TTC549 (cell line): Measurements from ENCODE around the gene ADAMTS13.
"Not testable (repeated sequence)": the region's sequence is repeated elsewhere in the genome, so short reads cannot be mapped to it uniquely, and the experiment has no call there.

Source experiments
- FAIRE-seq: peaks from 2 replicates; lab custom pipeline; 2012; peaks lifted over from hg19 to GRCh38; lab: Jason Lieb, UNC

Gene ADAMTS13

DNA sequence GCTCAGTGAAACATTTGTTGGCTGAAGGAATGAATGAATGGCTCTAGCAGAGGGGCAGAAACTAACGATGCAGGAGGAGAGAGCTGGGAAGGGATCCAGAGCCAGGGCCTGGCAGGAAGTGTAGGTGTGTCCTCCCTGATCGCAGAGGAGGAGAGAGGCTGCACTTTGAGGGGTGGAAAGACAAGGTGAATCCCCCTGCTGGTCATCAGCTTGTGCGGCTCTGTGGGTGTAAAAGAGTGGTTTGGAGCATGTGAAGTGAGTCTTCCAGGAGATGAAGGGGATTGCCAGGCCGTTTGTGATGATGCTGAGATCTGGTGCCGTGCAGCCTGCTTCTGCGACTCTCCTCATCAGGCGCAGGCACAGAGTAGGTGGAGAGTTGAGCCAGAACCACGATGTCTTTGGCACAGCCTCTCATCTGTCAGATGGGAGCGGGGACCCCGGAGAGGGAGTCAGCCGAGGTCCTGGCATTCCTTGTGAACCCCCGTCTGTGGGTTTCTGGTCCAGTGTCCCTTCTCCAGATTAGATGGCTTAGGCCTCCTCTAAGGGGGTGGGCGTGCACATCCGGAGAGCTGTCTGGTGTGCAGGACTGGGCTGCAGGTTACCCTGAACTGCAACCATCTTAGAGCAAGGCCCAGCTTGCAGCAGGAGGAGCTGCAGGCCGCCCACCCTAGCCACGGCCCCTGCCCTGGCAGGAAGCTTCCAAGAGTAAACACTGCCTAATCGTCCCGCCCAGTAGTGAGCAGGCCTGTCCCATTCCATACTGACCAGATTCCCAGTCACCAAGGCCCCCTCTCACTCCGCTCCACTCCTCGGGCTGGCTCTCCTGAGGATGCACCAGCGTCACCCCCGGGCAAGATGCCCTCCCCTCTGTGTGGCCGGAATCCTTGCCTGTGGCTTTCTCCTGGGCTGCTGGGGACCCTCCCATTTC lies at the start of gene ADAMTS13:
TSS of gene ADAMTS13 (plus strand) at position 753 of the 928 bp plus-strand sequence. CDS start at position 830, 77 bp downstream.
- no peak for FAIRE-seq

DNA sequence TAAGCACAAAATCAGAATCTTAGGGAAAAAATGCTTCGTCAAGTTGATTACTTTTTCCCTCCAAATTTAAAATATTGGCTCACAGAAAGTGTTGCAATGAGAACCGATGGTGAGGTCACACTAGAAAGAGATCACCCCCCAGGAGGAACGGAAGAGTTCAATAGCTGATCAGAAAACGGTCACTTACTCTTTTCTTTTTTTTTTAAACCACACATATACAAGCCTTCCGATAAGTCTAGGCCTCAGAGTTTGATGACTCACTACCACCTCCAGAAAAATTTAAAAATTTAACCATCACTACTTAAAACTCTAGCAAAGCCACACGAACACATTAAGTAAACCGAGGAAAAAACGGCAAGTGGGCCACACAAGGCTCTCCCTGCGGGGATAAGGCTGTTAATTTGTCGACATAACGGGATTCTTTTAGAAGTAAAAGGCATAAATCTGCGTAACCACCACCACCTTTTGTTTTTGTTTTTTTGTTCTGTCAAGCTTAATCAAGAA lies 47.5 kb upstream of the ADAMTS13 start:
- no peak for FAIRE-seq

DNA sequence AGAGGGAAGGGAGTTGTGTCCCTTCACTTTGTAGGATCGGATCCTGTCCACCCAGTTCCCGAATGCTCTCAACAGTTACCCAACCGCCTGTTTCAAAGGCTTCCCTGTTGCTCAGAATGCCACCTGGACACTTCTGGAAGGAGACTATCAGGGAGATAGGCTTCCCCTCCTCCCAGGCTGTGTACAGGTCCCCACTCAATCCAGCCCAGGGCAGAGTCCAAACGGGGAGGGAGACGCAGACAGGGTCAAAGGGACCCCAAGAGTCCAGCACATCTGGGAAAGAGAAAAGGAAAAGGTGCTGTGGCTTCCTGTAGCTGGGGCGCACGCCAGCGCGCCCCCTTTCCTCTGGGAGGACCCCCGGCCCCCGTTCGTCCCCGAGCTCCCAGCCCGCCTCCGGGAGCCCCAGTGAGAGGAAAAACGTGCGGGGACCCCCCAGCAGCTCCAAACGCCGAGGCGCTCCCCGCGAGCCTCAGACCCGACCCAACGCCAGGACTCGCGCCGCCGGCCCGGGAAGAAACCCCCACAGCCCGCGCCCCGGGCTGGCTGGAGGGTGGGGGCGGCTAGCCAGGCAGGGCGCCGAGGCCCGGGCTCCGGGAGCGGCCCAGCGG lies 46.9 kb upstream of the ADAMTS13 start:
- FAIRE-seq, result no peak

DNA sequence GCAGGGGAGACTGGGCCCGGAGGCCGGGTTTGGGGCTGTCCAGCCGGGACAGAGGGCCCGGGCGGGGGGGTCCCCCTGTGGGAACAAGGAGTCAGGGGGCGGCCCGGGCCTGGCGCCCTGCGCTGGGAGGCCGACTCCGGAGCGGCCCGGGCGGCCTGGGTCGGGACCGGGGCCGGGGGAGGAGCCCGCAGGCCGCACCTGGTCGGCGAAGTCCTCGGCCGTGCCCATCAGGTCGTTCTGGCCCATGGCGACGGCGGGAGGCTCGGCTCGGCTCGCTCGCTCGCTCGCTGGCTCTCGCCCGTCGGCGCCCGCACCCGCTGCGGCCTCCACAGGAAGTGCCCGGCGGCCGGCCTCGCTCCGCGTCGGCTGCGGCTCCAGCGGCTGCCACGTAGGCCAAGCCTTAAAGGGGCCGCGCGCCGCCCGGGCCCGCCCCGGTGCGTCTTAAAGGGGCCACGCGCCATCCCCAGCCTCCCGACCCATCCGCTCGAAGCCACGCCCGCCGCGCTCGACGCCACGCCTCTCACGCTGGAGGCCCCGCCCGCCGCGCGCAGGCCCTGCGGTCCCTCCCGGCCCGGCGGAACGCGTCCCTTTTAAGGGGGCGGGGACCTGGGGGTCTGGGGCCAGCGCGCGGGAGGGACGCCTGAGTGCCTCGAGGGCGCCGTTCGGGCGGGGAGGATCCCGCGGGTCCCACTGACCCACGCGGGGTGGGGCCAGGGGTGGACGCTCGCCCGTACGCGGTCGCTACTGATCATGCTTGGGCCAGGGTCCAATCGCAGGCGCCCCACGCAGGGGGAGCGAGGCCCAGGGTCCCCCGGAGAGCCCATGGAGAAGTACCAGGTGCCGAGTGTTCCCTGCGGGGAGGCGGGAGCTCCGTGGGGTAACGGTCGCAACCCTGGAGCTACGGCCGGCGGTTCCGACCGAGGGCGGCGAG lies 46.2 kb upstream of the ADAMTS13 start, which contains the start of the genes STKLD1 and SURF4:
TSS of gene STKLD1 (plus strand) at position 643 of the 931 bp plus-strand sequence. CDS start at position 751, 108 bp downstream.
TSS of gene SURF4 (minus strand) at position 337 of the 931 bp plus-strand sequence. CDS start at position 246, 91 bp downstream.
- no peak for FAIRE-seq

DNA sequence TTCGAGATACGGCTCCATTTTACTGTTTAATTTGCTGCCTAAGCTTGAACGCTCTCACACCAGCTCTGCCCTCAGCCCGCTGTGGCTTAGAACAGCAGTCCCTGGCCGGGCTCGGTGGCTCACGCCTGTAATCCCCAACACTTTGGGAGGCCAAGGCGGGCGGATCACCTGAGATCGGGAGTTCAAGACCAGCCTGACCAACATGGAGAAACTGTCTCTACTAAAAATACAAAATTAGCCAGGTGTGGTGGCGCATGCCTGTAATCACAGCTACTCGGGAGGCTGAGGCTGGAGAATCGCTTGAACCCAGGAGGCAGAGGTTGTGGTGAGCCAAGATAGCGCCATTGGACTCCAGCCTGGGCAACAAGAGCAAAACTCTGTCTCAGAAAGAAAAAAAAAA lies 44.9 kb upstream of the ADAMTS13 start:
- FAIRE-seq, result not testable (repeated sequence)

DNA sequence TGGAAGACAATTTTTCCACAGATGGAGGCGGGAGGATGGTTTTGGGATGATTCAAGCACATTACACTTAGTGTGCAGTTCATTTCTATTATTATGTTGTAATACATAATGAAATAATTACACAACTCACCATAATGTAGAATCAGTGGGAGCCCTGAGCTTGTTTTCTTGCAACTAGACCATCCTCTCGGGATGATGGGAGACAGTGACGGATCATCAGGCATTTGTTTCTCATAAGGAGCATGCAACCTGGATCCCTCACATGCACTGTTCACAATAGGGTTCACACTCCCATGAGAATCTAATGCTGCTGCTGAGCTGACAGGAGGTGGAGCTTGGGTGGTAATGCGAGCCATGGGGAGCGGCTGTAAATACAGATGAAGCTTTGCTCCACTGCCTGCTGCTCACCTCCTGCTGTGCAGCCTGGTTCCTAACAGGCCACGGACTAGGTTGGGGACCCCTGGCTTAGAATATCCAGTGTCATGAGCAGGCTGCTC lies 44.4 kb upstream of the ADAMTS13 start:
- no peak for FAIRE-seq

DNA sequence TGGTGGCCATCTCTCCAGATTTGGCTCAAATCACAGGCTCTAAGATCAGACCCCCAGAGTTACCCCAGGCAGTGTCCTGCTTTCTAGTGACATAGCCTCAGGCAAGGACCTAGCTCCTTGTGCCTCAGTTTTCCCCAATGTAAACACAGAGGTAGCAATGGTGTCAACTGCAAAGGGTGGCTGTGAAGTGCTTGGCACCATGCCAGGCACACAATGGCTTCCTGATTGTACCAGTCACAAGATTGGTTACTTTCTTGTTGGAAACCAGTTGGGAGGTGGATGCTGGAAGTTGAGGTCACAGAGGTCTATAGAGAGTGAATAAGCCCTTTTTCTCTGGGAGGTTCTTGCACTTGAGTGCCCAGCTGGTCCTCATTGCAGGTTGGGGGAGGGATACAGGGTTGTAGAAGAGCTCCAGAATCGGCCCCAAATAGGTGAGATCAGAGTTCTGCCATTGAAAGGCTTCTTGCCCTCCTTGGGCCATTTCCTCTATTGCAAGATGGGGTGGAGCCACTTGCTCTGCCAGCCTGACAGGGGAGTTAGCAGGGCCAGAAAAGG lies 43.7 kb upstream of the ADAMTS13 start:
- no peak for FAIRE-seq

DNA sequence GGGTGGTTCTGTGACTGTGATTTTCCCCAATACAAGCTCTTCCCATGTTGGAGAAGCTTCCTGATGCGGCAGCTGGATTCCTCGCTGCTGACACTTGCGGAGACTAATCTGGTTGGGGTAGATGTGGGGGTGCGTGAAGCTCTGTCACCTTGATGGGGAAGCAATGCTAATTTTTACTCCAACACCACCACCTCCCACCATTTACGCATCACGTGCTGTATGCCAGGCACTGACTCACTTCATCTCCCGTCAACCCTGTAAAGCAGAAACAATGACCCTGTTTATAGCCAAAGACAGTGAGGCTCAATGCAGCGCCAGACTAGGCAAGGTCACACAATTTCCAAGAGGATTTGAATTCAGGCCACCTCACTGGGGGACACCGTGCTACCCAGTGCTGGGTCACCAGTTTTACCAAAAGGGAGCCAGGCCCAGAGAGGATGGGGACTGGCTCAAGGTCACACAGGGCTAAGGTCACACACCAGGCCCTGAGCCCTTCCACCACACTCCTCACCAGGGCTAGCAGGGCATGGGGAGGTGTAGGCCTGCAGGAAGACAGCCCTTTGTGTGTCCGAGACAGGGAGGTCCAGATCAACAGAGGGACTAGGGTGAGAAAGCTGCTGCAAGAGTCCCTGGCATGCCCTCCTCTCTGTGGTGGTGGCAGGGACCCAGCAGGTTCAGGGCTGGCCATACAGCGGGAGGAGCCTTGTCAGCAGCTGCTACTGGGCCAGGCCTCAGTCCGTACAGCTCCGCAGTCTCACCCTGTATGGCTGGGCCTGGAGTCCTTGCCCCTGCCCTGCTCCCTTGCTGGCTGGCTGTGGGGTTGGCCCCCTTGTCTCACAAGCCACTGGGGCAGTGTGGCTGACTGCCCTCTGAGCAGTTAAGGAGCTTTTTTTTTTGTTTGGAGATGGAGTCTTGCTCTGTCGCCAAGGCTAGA lies 42.7 kb upstream of the ADAMTS13 start:
- no peak for FAIRE-seq

DNA sequence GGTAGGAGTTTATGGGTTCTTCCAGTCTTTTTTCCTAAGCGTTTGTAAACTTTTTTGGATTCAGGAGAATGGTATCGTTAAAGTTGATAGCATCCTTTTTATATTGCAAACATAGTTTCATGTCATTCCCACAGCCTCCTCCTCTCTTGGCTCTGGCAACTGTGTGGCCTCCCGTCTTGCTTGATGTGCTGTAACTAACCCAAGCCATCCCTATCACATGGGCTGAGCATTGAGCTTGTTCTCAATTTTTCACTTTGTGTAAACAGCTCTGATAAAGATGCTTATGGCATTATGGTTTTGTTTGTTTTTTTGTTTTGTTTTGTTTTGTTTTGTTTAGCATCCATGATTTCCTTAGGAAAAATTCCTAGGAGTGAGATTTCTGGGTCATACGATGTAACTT lies 41.4 kb upstream of the ADAMTS13 start:
- FAIRE-seq, result no peak

DNA sequence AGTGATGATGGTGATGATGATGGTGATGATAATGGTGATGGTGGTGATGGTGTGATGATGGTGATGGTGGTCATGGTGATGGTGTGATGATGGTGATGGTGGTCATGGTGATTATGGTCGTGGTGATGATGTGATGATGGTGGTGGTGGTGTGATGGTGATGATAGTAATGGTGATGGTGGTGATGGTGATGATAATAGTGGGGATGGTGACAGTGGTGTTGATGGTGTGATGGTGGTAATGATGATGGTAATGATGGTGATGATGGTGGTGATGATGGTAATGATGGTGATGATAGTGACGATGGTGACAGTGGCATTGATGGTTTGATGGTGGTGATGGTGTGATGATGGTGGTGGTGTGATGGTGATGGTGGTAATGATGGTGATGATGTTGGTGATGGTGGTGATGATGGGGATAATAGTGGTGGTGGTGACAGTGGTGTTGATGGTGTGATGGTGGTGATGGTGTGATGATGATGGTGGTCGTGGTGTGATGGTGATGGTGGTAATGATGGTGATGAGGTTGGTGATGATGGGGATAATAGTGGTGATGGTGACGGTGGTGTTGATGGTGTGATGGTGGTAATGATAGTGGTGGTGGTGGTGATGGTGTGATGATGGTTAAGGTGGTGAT lies 39.5 kb upstream of the ADAMTS13 start:
- FAIRE-seq, result no peak

DNA sequence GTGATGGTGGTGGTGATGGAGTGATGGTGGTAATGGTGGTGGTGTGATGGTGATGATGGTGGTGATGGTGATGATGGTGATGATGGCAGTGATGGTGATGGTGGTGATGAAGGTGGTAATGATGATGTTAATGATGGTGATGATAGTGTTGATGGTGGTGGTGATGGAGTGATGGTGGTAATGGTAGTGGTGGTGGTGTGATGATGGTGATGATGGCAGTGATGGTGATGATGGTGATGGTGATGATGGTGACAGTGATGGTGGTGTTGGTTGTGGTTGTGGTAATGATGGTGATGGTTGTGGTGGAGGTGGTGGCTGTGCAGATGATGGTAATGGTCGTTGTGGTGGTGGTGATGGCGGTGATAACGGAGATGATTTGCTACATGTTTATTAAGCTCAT lies 38.7 kb upstream of the ADAMTS13 start:
- no peak for FAIRE-seq

DNA sequence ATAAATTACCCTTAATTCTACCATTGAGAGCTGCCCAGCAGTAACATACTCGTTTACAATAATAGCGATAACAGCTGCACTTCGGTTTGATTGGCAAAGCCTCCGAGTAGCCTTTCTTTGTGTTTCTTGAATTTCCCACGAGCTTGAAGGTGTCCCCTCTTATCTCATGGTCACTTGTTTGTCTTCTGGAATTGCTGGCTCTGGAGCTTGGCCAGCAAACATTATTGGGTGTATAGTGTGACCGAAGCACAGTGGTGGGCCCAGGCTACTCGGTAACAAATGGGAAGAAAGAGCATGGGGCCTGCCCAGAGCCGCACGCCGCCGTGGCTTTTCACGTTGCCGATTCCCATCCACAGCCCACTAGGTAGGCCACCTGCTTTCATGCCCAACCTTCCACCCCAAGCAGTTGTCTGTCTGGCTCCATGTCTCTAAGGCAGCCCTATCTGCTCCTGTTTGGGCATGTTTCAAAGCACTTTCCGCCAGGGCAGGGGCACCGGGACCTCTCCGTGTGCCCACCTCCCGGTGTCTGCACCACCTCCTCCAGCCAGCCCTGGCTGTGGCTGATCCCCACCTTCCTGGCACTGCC lies 37.3 kb upstream of the ADAMTS13 start:
- FAIRE-seq, result no peak

DNA sequence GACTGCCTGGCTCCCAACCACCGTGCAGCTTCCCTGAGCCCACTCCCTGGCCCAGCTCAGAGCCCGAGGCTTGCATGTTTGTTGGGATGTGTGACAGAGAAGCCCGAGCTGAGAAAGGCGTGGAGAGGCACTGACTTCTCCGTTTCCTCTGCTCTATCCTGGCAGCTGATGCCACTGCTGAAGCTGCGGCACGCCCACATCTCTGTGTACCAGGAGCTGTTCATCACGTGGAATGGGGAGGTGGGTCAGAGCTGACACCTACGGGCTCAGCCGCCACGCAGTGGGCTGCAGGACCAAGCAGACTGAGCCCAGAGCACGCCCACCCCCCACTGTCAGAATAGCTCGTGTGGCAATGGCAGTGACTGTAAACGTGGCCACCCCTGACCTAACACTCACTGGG lies 36.7 kb upstream of the ADAMTS13 start:
- FAIRE-seq, result no peak

DNA sequence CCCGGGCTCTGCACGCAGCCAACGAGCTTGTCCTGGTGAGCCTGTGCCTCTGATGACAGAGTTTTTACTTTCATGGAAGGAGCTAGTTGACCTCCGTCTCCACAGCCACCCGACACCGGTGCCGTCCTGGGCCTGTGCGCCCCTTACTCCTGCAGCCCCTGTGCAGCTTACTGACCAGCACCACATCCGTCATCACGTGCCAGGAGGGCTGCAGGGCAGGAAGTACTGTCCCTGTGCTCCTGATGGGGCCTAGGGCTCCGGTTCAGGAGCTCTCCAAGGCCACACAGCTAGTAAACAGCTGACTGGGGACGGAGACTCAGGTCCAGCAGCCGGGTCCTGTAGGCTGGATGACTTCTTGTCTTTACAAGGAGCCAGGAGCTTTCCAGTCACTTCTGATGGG lies 35.8 kb upstream of the ADAMTS13 start:
- FAIRE-seq, result no peak

DNA sequence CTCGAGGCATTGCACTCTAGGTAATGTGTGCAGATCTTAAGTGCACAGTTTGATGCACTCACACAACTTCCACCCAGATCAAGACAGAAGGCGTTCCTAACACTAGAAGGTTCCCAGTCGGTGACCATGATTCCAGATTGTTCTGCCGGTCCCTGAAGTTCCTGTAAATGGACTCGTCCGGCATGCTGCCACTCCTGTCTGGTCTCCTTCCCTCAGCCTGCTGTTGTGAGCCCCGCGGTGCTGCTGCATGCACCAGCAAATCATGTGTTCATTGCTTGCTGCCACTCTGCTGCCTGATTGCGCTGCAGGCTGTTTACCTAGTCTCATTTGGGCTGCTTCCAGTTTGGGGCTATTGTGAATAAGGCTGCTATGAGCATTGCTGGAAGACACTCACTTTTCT lies 34.5 kb upstream of the ADAMTS13 start:
- no peak for FAIRE-seq

DNA sequence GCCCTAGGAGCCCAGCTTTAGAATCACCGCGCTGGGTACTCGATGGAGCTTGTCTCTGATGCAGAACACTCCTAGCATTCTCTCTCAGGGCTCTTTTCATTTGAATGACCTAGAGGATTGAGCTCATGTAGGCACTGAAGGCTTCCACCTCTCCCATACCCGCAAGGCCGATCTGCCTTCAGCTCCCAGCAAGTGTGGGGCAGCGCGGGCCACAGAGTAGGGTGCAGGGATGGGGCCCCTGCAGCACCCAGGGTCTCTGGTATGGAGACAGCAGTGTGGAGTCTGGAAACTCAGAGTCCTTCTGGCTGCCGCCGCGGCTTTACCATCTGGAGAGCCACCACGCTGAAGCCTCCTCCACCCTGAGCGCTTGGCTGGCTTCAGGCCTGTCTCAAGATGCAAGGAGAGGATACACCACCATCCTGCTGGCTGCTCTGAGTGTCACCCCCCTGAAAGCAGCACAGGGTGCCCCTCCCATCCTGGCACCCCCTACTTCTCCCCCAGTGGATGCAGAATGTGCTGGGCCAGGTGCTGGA lies 33.1 kb upstream of the ADAMTS13 start:
- no peak for FAIRE-seq

DNA sequence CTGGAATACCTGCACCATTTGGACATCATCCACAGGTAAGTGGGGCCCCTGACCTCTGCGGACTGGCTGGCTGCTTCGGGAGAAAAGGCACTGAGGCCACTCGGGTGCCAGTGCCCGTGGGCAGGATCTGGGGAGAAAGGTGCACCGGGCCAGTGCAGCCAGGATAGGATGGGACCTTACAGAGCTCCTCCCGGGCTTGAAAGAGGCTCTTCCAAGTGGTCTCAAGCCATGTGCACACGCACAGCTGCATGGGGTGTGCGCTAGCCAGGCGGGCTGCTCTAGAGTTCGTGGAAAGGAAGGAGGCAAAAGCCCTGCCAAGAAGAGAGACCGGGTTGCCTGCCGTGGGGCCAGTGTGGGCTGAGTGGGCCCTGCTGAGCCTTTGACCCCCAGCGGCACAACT lies 32.6 kb upstream of the ADAMTS13 start:
- no peak for FAIRE-seq

DNA sequence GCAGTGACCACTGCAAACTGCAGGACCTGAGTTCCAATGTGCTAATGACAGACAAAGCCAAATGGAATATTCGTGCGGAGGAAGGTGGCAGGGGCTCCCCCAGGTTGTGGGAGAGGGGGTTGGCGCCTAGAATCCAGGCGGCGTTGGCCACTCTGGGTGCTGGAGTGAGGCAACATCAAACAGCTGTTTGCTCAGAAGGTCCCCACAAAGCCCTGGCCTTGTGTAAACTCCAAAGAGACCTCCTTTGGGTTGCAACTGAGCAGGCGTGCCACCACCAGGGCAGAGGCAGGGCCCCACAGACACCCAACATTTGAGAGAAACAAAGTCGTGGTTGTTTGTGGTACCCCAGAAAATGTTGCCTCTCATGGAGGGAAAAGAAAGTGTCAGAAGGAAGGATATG lies 31.5 kb upstream of the ADAMTS13 start:
- FAIRE-seq, result no peak

DNA sequence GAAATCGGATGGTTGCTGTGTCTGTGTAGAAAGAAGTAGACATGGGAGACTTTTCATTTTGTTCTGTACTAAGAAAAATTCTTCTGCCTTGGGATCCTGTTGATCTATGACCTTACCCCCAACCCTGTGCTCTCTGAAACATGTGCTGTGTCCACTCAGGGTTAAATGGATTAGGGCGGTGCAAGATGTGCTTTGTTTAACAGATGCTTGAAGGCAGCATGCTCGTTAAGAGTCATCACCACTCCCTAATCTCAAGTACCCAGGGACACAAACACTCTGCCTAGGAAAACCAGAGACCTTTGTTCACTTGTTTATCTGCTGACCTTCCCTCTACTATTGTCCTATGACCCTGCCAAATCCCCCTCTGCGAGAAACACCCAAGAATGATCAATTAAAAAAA lies 30.7 kb upstream of the ADAMTS13 start:
- not testable (repeated sequence) for FAIRE-seq
